Tibial nerve (tissue), 4 donors: ENCODE data around the gene ERC2. TPM values are rescaled to one million over a fixed set of nuclear protein-coding genes. Genes with fewer than 3 reads are reported as not detected.

Experiments used
- DNase-seq, 2 donors: peaks; one replicate each; pipeline ENCODE4 v3.0.0-alpha.2; 2019; ENCODE audit warnings: low spot score in 2 of 2
- H3K27ac ChIP-seq, 4 donors: fragments of 200-600 bp; sonication (generic) in 3 of 4; one replicate each; pipeline ENCODE4 v1.5.1; 2017 to 2019; ENCODE audit warnings: mild to moderate bottlenecking in 1 of 4
- H3K27me3 ChIP-seq, 2 donors: fragments of 200-600 bp; sonication (generic) in 1 of 2; one replicate each; pipeline versions ENCODE4 v1.5.1 to v1.6.0; 2017 to 2019
- H3K36me3 ChIP-seq, 3 donors: fragments of 200-600 bp; sonication (generic); one replicate each; pipeline ENCODE4 v1.5.1; 2018 to 2019
- H3K4me1 ChIP-seq, 4 donors: fragments of 200-600 bp; sonication (generic) in 3 of 4; one replicate each; pipeline ENCODE4 v1.5.1; 2017 to 2019
- H3K4me3 ChIP-seq, 4 donors: fragments of 200-600 bp; sonication (generic) in 3 of 4; one replicate each; pipeline ENCODE4 v1.5.1; 2017 to 2019; ENCODE audit warnings: mild to moderate bottlenecking in 1 of 4, moderate library complexity in 1 of 4
- H3K9me3 ChIP-seq, 4 donors: fragments of 200-600 bp; sonication (generic) in 3 of 4; one replicate each; pipeline ENCODE4 v1.5.1; 2017 to 2019
- EP300 ChIP-seq, 2 donors: sonication (generic); formaldehyde crosslinking; IDR thresholded peaks; one replicate each; pipeline ENCODE4 v1.6.1; 2017; ENCODE audit warnings: antibody characterized with exemption in 2 of 2, mild to moderate bottlenecking in 1 of 2
- POLR2A ChIP-seq, 2 donors: fragments of 450-650 bp; IDR thresholded peaks; one replicate each; pipeline ENCODE4 v1.6.1; 2017; ENCODE audit warnings: antibody characterized with exemption in 2 of 2, mild to moderate bottlenecking in 2 of 2, moderate library complexity in 2 of 2
- WGBS, 2 donors: methylation state at CpG; one replicate each; pipeline ENCODE4 v1.1.5; 2018; 5-methylcytosine and 5-hydroxymethylcytosine counted together
- total RNA-seq, 4 donors: library from RNA; depleted of rRNA; stranded (reverse); fragments of >200 nt; gene quantifications; one replicate each; pipeline ENCODE4 v1.1.0, GENCODE V29; 2016
- TF ChIP-seq, protein P1 (sequence below), 5 experiments: fragments of 200-600 bp in 3 of 5; fragments of 450-650 bp in 2 of 5; sonication (generic) in 3 of 5; IDR thresholded peaks; one replicate each; pipeline ENCODE4 v1.5.1; 2016 to 2019; ENCODE audit warnings: antibody characterized with exemption in 5 of 5, mild to moderate bottlenecking in 3 of 5, moderate library complexity in 2 of 5

The ERC2 gene
- total RNA-seq, 4 donors from 2014 or later = 0.84 to 0.98 (median 0.90) TPM; not detected in 1

DNA sequence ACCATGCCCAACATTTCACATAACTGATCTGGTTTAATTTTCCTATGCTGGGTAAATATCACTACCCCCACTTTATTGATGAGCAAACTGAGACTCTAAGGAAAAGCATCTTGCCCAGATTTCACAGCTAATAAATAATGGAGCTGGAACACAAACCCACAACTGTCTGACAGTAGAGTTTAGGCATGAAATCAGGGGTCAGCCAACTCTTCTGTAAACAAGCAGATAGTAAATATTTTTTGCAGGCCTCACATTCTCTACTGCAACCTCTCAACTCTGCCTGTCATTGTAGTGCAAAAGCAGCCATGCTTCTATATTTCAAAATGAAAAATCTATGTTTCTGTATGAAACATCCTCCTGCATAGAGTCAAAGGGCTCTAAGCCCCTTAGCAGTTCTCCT lies 111.5 kb downstream of the ERC2 start:
- Histone ChIP-seq H3K36me3 (no peaks in the 10 kb centered on the region), H3K4me1 (no peaks in the 10 kb centered on the region), H3K4me3 (no peak overlapping the region), H3K27me3 (no peaks in the 10 kb centered on the region), H3K9me3 (no peaks in the 10 kb centered on the region), H3K27ac (no peak overlapping the region)
- TF ChIP-seq, protein P1, sequence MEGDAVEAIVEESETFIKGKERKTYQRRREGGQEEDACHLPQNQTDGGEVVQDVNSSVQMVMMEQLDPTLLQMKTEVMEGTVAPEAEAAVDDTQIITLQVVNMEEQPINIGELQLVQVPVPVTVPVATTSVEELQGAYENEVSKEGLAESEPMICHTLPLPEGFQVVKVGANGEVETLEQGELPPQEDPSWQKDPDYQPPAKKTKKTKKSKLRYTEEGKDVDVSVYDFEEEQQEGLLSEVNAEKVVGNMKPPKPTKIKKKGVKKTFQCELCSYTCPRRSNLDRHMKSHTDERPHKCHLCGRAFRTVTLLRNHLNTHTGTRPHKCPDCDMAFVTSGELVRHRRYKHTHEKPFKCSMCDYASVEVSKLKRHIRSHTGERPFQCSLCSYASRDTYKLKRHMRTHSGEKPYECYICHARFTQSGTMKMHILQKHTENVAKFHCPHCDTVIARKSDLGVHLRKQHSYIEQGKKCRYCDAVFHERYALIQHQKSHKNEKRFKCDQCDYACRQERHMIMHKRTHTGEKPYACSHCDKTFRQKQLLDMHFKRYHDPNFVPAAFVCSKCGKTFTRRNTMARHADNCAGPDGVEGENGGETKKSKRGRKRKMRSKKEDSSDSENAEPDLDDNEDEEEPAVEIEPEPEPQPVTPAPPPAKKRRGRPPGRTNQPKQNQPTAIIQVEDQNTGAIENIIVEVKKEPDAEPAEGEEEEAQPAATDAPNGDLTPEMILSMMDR (IDR thresholded peaks at IDR 0.05) = no peak
- TF ChIP-seq EP300 (IDR thresholded peaks at IDR 0.05) (no peak), POLR2A (IDR thresholded peaks at IDR 0.05) (no peak)
- no peak for DNase-seq

DNA sequence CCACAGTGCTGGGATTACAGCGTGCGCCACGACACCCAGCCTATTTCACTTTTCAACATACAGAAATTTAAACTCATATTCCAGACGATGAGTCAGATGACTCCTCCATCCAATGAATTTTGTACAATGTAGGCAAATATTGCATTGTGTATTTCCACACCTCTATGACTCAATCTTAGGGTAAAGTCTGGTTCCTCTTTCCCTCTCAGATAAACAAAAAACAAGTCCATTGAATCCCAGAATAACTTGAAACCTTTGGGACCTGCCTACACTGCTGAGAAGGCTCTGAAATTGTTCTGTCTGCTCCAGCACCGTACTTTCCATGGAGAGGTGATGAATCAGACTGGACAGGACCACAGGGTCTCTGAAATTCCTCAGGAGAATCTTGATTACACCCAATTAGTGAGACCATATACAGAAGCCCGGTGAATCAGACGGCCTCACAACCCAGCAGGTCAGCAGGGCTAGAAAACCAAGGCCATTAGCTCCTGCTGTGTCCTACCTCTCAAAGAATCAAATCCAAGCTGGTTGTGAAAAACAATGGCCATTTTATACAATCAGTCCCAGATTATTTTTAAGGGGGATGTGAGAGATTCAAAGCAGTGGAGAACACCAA lies 112.6 kb downstream of the ERC2 start:
- Histone ChIP-seq H3K9me3 (no peaks in the 10 kb centered on the region), H3K4me1 (no peaks in the 10 kb centered on the region), H3K4me3 (no peak overlapping the region), H3K36me3 (no peaks in the 10 kb centered on the region), H3K27me3 (no peaks in the 10 kb centered on the region), H3K27ac (no peak overlapping the region)
- no peak for TF ChIP-seq POLR2A (IDR thresholded peaks at IDR 0.05)
- no peak for TF ChIP-seq EP300 (IDR thresholded peaks at IDR 0.05)
- DNase-seq = no peak
- 70 to 72% methylated on average over 7 of the region's 7 CpGs for WGBS, 2 donors

DNA sequence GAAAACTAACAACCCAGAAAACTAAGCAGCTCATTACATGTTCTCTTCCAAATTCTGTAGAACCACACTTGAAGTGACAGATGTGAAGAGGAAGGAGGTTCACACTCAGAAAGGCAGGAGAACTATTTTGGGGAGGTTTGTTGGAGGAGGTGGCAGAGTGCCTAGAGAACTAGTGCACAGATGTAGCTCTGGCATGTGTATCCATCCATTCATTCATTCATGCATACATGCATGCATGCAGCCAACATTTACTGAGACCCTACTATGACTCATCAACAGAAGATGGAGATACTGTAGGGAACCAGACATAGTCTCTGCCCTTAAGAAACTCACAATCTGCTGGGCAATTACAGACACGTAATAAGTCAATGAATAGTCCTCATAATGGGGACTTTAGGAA lies 116.7 kb downstream of the ERC2 start:
- H3K27me3 ChIP-seq = no peaks in the 10 kb centered on the region
- H3K36me3 ChIP-seq = no peaks in the 10 kb centered on the region
- no peaks in the 10 kb centered on the region for H3K9me3 ChIP-seq
- H3K4me1 ChIP-seq = no peaks in the 10 kb centered on the region
- no peak for TF ChIP-seq POLR2A (IDR thresholded peaks at IDR 0.05)
- TF ChIP-seq, protein P1 (IDR thresholded peaks at IDR 0.05) = no peak
- TF ChIP-seq EP300 (IDR thresholded peaks at IDR 0.05) = no peak
- DNase-seq = no peak
- WGBS, 2 donors = 0 to 85% methylated on average over 1 of the region's 1 CpG
- no peak overlapping the region for H3K27ac ChIP-seq
- H3K4me3 ChIP-seq = no peak overlapping the region

DNA sequence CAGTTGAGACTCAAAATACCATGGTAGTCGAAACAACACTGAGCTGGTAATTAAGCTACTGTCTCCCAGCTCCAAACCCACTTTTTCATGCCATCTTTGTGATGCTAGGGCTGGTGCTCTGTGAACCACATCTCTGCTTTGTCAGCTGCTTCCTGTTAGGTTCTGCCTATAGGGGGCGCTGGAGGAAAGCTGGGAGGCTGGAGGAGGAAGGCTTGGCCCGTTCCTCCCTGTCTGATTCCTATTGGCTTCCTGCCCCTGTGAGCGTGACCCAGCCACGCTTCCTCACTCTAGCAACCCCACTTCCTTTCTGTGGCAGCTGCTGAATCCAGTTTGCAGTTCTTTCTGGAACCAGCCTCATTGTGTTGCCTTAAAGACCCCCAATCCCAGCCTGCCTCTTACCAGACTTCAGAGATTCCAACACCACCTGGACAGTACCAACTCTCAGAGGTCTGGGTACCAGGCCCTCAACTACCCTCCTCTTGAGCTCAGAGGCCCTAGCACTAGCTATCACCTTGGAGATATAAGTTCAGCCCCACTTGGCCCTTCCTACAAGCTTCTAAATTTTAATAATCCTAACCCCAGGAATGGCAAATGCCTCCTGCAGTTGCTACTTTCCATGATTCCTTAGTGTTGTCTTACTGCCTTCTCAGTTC lies 120.9 kb downstream of the ERC2 start:
- WGBS, 2 donors = 31 to 34% methylated on average over 5 of the region's 5 CpGs
- no peak overlapping the region for H3K4me3 ChIP-seq
- H3K27me3 ChIP-seq = no peaks in the 10 kb centered on the region
- H3K4me1 ChIP-seq = no peaks in the 10 kb centered on the region
- TF ChIP-seq, protein P1 (IDR thresholded peaks at IDR 0.05) = no peak
- no peak for TF ChIP-seq POLR2A (IDR thresholded peaks at IDR 0.05)
- no peak for TF ChIP-seq EP300 (IDR thresholded peaks at IDR 0.05)
- H3K27ac ChIP-seq = no peak overlapping the region
- DNase-seq = peak in 1 of 2 donors; percentile 8
- H3K9me3 ChIP-seq = no peaks in the 10 kb centered on the region
- H3K36me3 ChIP-seq = no peaks in the 10 kb centered on the region

DNA sequence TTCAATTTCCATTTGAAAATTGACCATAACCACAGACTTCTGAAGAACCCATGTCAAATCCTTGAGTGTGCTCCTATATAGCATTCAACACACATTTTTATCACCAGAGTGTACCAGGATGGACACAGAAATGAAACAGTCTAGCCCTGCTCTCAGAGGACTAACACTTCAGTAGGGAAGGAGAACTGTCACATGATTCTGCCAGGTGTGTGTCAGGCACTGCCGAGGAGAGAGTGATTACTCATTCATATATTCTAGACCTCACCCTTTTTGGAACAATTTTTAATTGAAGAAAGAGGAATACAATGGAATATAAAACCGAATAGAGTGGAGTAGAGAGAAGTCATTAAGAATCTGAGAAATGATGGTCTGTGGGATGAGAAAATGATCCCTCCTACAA lies 125.8 kb downstream of the ERC2 start:
- no peak overlapping the region for H3K4me3 ChIP-seq
- TF ChIP-seq EP300 (IDR thresholded peaks at IDR 0.05) (no peak), POLR2A (IDR thresholded peaks at IDR 0.05) (no peak)
- TF ChIP-seq, protein P1 (IDR thresholded peaks at IDR 0.05) = no peak
- WGBS, 2 donors = 43 to 52% methylated on average over 2 of the region's 2 CpGs
- H3K9me3 ChIP-seq = no peaks in the 10 kb centered on the region
- no peak for DNase-seq
- H3K36me3 ChIP-seq = no peaks in the 10 kb centered on the region
- no peaks in the 10 kb centered on the region for H3K27me3 ChIP-seq
- no peak overlapping the region for H3K27ac ChIP-seq
- H3K4me1 ChIP-seq = no peaks in the 10 kb centered on the region
